Upper lobe of left lung (tissue), 4 donors: ENCODE data around the gene FAM120B.

ENCODE experiments used
- CTCF ChIP-seq, 6 experiments: fragments of 450-650 bp in 4 of 6; fragments of 200-600 bp in 2 of 6; sonication (generic) in 2 of 6; IDR thresholded peaks; one replicate each; pipeline ENCODE4 v1.5.1; 2016 to 2019; ENCODE audit warnings: antibody characterized with exemption in 6 of 6
- EP300 ChIP-seq, 4 donors: sonication (generic); formaldehyde crosslinking; IDR thresholded peaks; one replicate each; pipeline ENCODE4 v1.5.1; 2017; ENCODE audit warnings: antibody characterized with exemption in 4 of 4, control low read depth in 2 of 4
- POLR2A ChIP-seq, 4 donors: fragments of 450-650 bp; IDR thresholded peaks; one replicate each; pipeline ENCODE4 v1.5.1; 2016 to 2017; ENCODE audit warnings: antibody characterized with exemption in 4 of 4, mild to moderate bottlenecking in 2 of 4
- POLR2AphosphoS5 ChIP-seq, 2 donors: sonication (generic); formaldehyde crosslinking; IDR thresholded peaks; one replicate each; pipeline ENCODE4 v1.5.1; 2017; ENCODE audit warnings: antibody characterized with exemption in 2 of 2

GRCh38 chr6:170305805-170306323, 694 bp upstream of the FAM120B start:
- TF ChIP-seq CTCF (IDR thresholded peaks at IDR 0.05) (no peak), POLR2A (IDR thresholded peaks at IDR 0.05) (no peak), POLR2AphosphoS5 (IDR thresholded peaks at IDR 0.05) (no peak), EP300 (IDR thresholded peaks at IDR 0.05) (no peak)
